ENCODE data around the gene RIPPLY1.

Gene RIPPLY1

GRCh38 chrX:106903291-106903824, at the start of gene RIPPLY1:
RIPPLY1 (minus strand) TSS chrX:106903341; CDS start chrX:106903287, 54 bp downstream.
- H3K27ac ChIP-seq (ENCODE audit: low read length) = no peak within 1 kb of the TSS
- H3K9me3 ChIP-seq (ENCODE audit: control insufficient read depth, low read depth, low read length) = no peaks in the 10 kb centered on the region
- H3K27me3 ChIP-seq (ENCODE audit: control insufficient read depth, insufficient read depth, low read length) = no peaks in the 10 kb centered on the region
- H3K4me3 ChIP-seq (ENCODE audit: low read length) = no peak within 1 kb of the TSS
- H3K9ac ChIP-seq (ENCODE audit: low read length) = no peak within 1 kb of the TSS
- H3K4me1 ChIP-seq (ENCODE audit: control insufficient read depth, low read depth, low read length) = no peaks in the 10 kb centered on the region
- no peaks in the 10 kb centered on the region for H3K36me3 ChIP-seq (ENCODE audit: control insufficient read depth, low read depth, low read length)

- Histone ChIP-seq H3K9ac (ENCODE audit: low read length) (no peak overlapping the region), H3K36me3 (ENCODE audit: control insufficient read depth, low read depth, low read length) (no peaks in the 10 kb centered on the region), H3K27ac (ENCODE audit: low read length) (no peak overlapping the region), H3K4me1 (ENCODE audit: control insufficient read depth, low read depth, low read length) (no peaks in the 10 kb centered on the region), H3K27me3 (ENCODE audit: control insufficient read depth, insufficient read depth, low read length) (no peaks in the 10 kb centered on the region), H3K9me3 (ENCODE audit: control insufficient read depth, low read depth, low read length) (no peaks in the 10 kb centered on the region), H3K4me3 (ENCODE audit: low read length) (no peak overlapping the region)
Observed at GRCh38 chrX:106952538-106952937, 49.4 kb upstream of the RIPPLY1 start.

GRCh38 chrX:106952089-106952488, 48.9 kb upstream of the RIPPLY1 start:
- H3K27ac ChIP-seq (ENCODE audit: low read length) = no peak overlapping the region
- no peak overlapping the region for H3K9ac ChIP-seq (ENCODE audit: low read length)
- no peak overlapping the region for H3K4me3 ChIP-seq (ENCODE audit: low read length)
- H3K36me3 ChIP-seq (ENCODE audit: control insufficient read depth, low read depth, low read length) = no peaks in the 10 kb centered on the region
- H3K9me3 ChIP-seq (ENCODE audit: control insufficient read depth, low read depth, low read length) = no peaks in the 10 kb centered on the region
- no peaks in the 10 kb centered on the region for H3K4me1 ChIP-seq (ENCODE audit: control insufficient read depth, low read depth, low read length)
- H3K27me3 ChIP-seq (ENCODE audit: control insufficient read depth, insufficient read depth, low read length) = no peaks in the 10 kb centered on the region

GRCh38 chrX:106951230-106951629, 48.1 kb upstream of the RIPPLY1 start:
- Histone ChIP-seq H3K4me1 (ENCODE audit: control insufficient read depth, low read depth, low read length) (no peaks in the 10 kb centered on the region), H3K36me3 (ENCODE audit: control insufficient read depth, low read depth, low read length) (no peaks in the 10 kb centered on the region), H3K27ac (ENCODE audit: low read length) (no peak overlapping the region), H3K9me3 (ENCODE audit: control insufficient read depth, low read depth, low read length) (no peaks in the 10 kb centered on the region), H3K27me3 (ENCODE audit: control insufficient read depth, insufficient read depth, low read length) (no peaks in the 10 kb centered on the region), H3K4me3 (ENCODE audit: low read length) (no peak overlapping the region), H3K9ac (ENCODE audit: low read length) (no peak overlapping the region)

- Histone ChIP-seq H3K4me1 (ENCODE audit: control insufficient read depth, low read depth, low read length) (no peaks in the 10 kb centered on the region), H3K9me3 (ENCODE audit: control insufficient read depth, low read depth, low read length) (no peaks in the 10 kb centered on the region), H3K27me3 (ENCODE audit: control insufficient read depth, insufficient read depth, low read length) (no peaks in the 10 kb centered on the region), H3K9ac (ENCODE audit: low read length) (no peak overlapping the region), H3K36me3 (ENCODE audit: control insufficient read depth, low read depth, low read length) (no peaks in the 10 kb centered on the region), H3K27ac (ENCODE audit: low read length) (no peak overlapping the region), H3K4me3 (ENCODE audit: low read length) (no peak overlapping the region)
Observed at GRCh38 chrX:106950381-106950780, 47.2 kb upstream of the RIPPLY1 start.

- H3K9ac ChIP-seq (ENCODE audit: low read length) = no peak overlapping the region
- no peaks in the 10 kb centered on the region for H3K27me3 ChIP-seq (ENCODE audit: control insufficient read depth, insufficient read depth, low read length)
- H3K4me1 ChIP-seq (ENCODE audit: control insufficient read depth, low read depth, low read length) = no peaks in the 10 kb centered on the region
- H3K27ac ChIP-seq (ENCODE audit: low read length) = no peak overlapping the region
- no peaks in the 10 kb centered on the region for H3K9me3 ChIP-seq (ENCODE audit: control insufficient read depth, low read depth, low read length)
- H3K4me3 ChIP-seq (ENCODE audit: low read length) = no peak overlapping the region
- H3K36me3 ChIP-seq (ENCODE audit: control insufficient read depth, low read depth, low read length) = no peaks in the 10 kb centered on the region
Observed at GRCh38 chrX:106949366-106949765, 46.2 kb upstream of the RIPPLY1 start.

GRCh38 chrX:106948641-106949040, 45.5 kb upstream of the RIPPLY1 start:
- Histone ChIP-seq H3K27ac (ENCODE audit: low read length) (no peak overlapping the region), H3K36me3 (ENCODE audit: control insufficient read depth, low read depth, low read length) (no peaks in the 10 kb centered on the region), H3K4me3 (ENCODE audit: low read length) (no peak overlapping the region), H3K4me1 (ENCODE audit: control insufficient read depth, low read depth, low read length) (no peaks in the 10 kb centered on the region), H3K9me3 (ENCODE audit: control insufficient read depth, low read depth, low read length) (no peaks in the 10 kb centered on the region), H3K27me3 (ENCODE audit: control insufficient read depth, insufficient read depth, low read length) (no peaks in the 10 kb centered on the region), H3K9ac (ENCODE audit: low read length) (no peak overlapping the region)

- H3K4me3 ChIP-seq (ENCODE audit: low read length) = no peak overlapping the region
- H3K9ac ChIP-seq (ENCODE audit: low read length) = no peak overlapping the region
- H3K27me3 ChIP-seq (ENCODE audit: control insufficient read depth, insufficient read depth, low read length) = no peaks in the 10 kb centered on the region
- no peaks in the 10 kb centered on the region for H3K9me3 ChIP-seq (ENCODE audit: control insufficient read depth, low read depth, low read length)
- H3K4me1 ChIP-seq (ENCODE audit: control insufficient read depth, low read depth, low read length) = no peaks in the 10 kb centered on the region
- H3K27ac ChIP-seq (ENCODE audit: low read length) = no peak overlapping the region
- no peaks in the 10 kb centered on the region for H3K36me3 ChIP-seq (ENCODE audit: control insufficient read depth, low read depth, low read length)
Observed at GRCh38 chrX:106946464-106946863, 43.3 kb upstream of the RIPPLY1 start.

GRCh38 chrX:106940068-106940467, 36.9 kb upstream of the RIPPLY1 start:
- H3K9me3 ChIP-seq (ENCODE audit: control insufficient read depth, low read depth, low read length) = no peaks in the 10 kb centered on the region
- no peaks in the 10 kb centered on the region for H3K27me3 ChIP-seq (ENCODE audit: control insufficient read depth, insufficient read depth, low read length)
- H3K27ac ChIP-seq (ENCODE audit: low read length) = no peak overlapping the region
- no peaks in the 10 kb centered on the region for H3K4me1 ChIP-seq (ENCODE audit: control insufficient read depth, low read depth, low read length)
- H3K4me3 ChIP-seq (ENCODE audit: low read length) = no peak overlapping the region
- no peak overlapping the region for H3K9ac ChIP-seq (ENCODE audit: low read length)
- peaks cover 6% of the 10 kb centered on the region for H3K36me3 ChIP-seq (ENCODE audit: control insufficient read depth, low read depth, low read length)

- H3K36me3 ChIP-seq (ENCODE audit: control insufficient read depth, low read depth, low read length) = peaks cover 6% of the 10 kb centered on the region
- H3K9me3 ChIP-seq (ENCODE audit: control insufficient read depth, low read depth, low read length) = no peaks in the 10 kb centered on the region
- no peaks in the 10 kb centered on the region for H3K27me3 ChIP-seq (ENCODE audit: control insufficient read depth, insufficient read depth, low read length)
- H3K9ac ChIP-seq (ENCODE audit: low read length) = no peak overlapping the region
- no peaks in the 10 kb centered on the region for H3K4me1 ChIP-seq (ENCODE audit: control insufficient read depth, low read depth, low read length)
- H3K4me3 ChIP-seq (ENCODE audit: low read length) = no peak overlapping the region
- H3K27ac ChIP-seq (ENCODE audit: low read length) = no peak overlapping the region
Observed at GRCh38 chrX:106939566-106939965, 36.4 kb upstream of the RIPPLY1 start.

GRCh38 chrX:106936246-106936645, 33.1 kb upstream of the RIPPLY1 start:
- Histone ChIP-seq H3K4me1 (ENCODE audit: control insufficient read depth, low read depth, low read length) (no peaks in the 10 kb centered on the region), H3K27ac (ENCODE audit: low read length) (no peak overlapping the region), H3K9me3 (ENCODE audit: control insufficient read depth, low read depth, low read length) (no peaks in the 10 kb centered on the region), H3K4me3 (ENCODE audit: low read length) (no peak overlapping the region), H3K9ac (ENCODE audit: low read length) (no peak overlapping the region), H3K27me3 (ENCODE audit: control insufficient read depth, insufficient read depth, low read length) (no peaks in the 10 kb centered on the region), H3K36me3 (ENCODE audit: control insufficient read depth, low read depth, low read length) (peaks cover 5% of the 10 kb centered on the region)

GRCh38 chrX:106935175-106935574, 32.0 kb upstream of the RIPPLY1 start:
- no peaks in the 10 kb centered on the region for H3K36me3 ChIP-seq (ENCODE audit: control insufficient read depth, low read depth, low read length)
- no peak overlapping the region for H3K4me3 ChIP-seq (ENCODE audit: low read length)
- H3K9ac ChIP-seq (ENCODE audit: low read length) = no peak overlapping the region
- no peak overlapping the region for H3K27ac ChIP-seq (ENCODE audit: low read length)
- H3K9me3 ChIP-seq (ENCODE audit: control insufficient read depth, low read depth, low read length) = no peaks in the 10 kb centered on the region
- no peaks in the 10 kb centered on the region for H3K4me1 ChIP-seq (ENCODE audit: control insufficient read depth, low read depth, low read length)
- no peaks in the 10 kb centered on the region for H3K27me3 ChIP-seq (ENCODE audit: control insufficient read depth, insufficient read depth, low read length)
